ENCODE data around the gene STARD7.
"Not testable (repeated sequence)": the region's sequence is repeated elsewhere in the genome, so short reads cannot be mapped to it uniquely, and the experiment has no call there.

The STARD7 gene

GRCh38 chr2:96150007-96150640 is 58.5 kb downstream of the STARD7 start:
- FAIRE-seq (no peak), DNase-seq (ENCODE audit: low spot score) (no peak)

GRCh38 chr2:96148410-96149217 is 60.0 kb downstream of the STARD7 start:
- peak; percentile 95 for FAIRE-seq

GRCh38 chr2:96147593-96148201 is 60.9 kb downstream of the STARD7 start:
- FAIRE-seq (peak; percentile 52), DNase-seq (ENCODE audit: low spot score) (no peak)

More at GRCh38 chr2:96148410-96149217, 60.0 kb downstream of the STARD7 start:
- peak; percentile 92 for DNase-seq (ENCODE audit: low spot score)

- FAIRE-seq: no peak
- DNase-seq (ENCODE audit: low spot score): no peak
Observed at GRCh38 chr2:96146881-96147592, 61.6 kb downstream of the STARD7 start.

- DNase-seq (ENCODE audit: low spot score): peak; percentile 77
- FAIRE-seq: no peak
Observed at GRCh38 chr2:96146153-96146880, 62.3 kb downstream of the STARD7 start.

DNA sequence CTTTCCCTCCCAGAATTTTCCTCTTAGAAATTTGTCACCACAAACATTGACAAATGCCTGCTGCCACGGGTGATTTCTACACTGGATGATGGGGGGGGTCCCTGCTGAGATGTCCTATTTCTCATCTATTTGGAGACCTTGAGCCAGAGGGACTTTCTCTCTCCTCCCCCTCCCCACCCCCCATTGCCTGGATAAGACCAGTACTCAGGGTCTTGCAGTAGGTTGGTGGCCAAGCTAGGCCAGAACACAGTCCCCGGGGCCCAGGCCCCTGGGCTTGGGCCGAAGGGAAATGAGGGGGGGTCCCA is 62.8 kb downstream of the STARD7 start:
- no peak for DNase-seq (ENCODE audit: low spot score)
- no peak for FAIRE-seq

DNA sequence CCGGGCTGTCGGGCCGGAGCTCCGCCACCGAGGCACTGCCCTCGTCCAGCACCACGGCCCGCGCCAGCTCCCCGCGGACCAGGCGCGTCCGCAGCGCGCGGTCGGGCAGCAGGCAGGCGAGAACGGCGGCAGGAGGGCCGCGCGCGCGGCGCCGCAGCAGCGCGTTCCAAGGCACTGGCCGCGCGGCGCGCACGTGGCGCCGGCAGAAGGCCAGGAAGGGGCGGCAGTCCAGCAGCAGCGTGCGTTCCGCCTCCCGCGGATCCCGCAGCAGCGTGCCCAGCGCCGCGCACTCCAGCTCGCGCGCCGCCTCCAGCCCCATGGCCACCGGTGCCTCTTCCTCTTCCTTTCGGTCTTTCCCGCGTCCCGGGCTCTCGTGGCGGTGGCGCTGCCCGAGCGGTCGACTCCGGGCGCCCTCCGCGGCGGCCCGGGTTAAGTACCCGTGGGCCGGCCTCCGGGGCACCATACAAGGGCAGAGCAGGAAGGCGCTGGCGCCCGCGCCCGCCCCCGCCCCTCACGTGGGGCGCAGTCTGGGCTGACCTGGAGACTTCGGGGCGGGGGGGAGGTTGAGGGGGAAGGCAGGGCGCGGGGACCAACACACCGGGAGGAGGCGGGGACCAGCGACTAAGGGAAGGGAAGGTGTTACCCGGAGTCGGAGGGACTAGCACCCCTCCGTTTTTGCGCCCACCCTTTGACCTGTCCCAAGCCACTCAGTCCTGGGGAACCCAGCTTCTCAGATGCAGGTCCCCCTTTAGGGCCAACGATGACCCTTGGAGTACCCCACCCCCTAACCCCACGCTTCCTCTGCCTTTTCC is 63.4 kb downstream of the STARD7 start, which contains the start of gene DUSP2:
Gene DUSP2 (minus strand): TSS at position 405 of the 812 bp plus-strand sequence. CDS start 86 bp downstream, at position 319.
- DNase-seq (ENCODE audit: low spot score): peak; percentile 95
- peak; percentile 90 for FAIRE-seq

- FAIRE-seq: no peak
- no peak for DNase-seq (ENCODE audit: low spot score)
Observed at GRCh38 chr2:96144481-96145035, 64.1 kb downstream of the STARD7 start.

DNA sequence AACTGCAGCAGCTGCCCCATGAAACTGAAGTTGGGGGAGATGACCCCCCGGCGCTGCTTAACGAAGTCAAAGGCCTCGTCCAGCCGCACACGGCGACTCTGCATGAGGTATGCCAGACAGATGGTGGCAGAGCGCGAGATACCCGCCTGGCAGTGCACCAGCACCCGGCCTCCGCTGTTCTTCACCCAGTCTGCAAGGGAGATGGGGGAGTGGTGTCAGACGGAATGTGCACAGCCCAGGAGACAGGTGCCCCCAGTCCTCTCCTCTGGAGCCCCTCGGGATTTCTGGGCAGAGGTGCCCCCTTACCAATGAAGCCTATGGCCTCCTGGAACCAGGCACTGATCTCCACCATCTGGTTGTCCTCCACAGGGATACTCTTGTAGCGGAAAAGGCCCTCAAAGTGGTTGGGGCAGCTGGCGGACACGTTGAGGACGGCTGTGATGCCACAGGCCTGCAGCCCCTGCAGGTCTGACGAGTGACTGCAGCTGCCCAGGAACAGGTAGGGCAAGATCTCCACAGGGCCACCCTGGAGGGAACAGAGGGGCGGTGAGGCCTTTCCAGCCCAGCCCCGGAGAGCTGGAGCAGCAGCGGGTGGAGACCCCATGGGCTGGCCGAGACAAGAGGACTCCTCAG is 64.7 kb downstream of the STARD7 start:
- no peak for FAIRE-seq
- DNase-seq (ENCODE audit: low spot score): peak; percentile 75

DNA sequence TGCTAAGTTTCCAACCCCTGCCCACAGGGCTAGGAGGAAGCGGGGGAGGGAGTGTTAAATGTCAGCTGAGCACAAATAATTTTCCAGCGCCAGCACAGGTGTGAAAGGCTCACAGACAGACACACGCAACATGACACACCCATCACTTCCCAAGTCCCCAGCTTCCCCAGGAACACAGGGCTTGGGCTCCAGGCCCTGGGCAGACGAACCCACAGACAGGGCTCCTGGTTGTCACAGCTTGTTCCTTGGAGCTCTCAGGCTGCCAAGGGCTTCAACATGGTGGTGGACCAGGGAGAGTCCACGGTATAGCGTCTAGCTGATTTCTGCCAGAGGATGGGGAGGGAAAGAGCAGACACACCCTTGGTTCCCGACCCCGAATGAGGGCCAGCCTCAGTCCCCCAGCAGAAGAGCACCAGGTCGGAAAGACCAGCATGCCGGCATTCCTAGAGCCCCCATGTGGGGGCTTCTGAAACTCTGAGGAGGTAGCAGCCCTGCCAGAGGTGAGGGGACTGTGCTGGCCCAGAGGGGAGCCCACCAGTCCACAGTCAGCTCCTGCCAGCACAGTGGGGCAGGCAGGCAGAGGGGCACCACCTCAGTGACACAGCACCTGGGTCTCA is 65.3 kb downstream of the STARD7 start:
- no peak for FAIRE-seq
- DNase-seq (ENCODE audit: low spot score): no peak

- FAIRE-seq: no peak
- no peak for DNase-seq (ENCODE audit: low spot score)
Observed at GRCh38 chr2:96142217-96143113, 66.2 kb downstream of the STARD7 start.

GRCh38 chr2:96141624-96141967 is 67.0 kb downstream of the STARD7 start:
- not testable (repeated sequence) for FAIRE-seq; DNase-seq (ENCODE audit: low spot score)

- no peak for DNase-seq (ENCODE audit: low spot score)
Observed at GRCh38 chr2:96140941-96141623, 67.5 kb downstream of the STARD7 start.

GRCh38 chr2:96139181-96139758 is 69.4 kb downstream of the STARD7 start:
- FAIRE-seq: peak; percentile 17

More at GRCh38 chr2:96140941-96141623, 67.5 kb downstream of the STARD7 start:
- no peak for FAIRE-seq

GRCh38 chr2:96138179-96139145 is 70.2 kb downstream of the STARD7 start, which contains the start of gene ASTL:
Gene ASTL (minus strand): TSS chr2:96138502. CDS start chr2:96138436, 66 bp downstream.
- DNase-seq (ENCODE audit: low spot score) (peak; percentile 45), FAIRE-seq (no peak)

More at GRCh38 chr2:96139181-96139758, 69.4 kb downstream of the STARD7 start:
- DNase-seq (ENCODE audit: low spot score): no peak
